OCI-LY1 (cell line): ENCODE results near the gene POLDIP2.

Experiments
- CTCF ChIP-seq: fragments of 200-600 bp; sonication (generic), shearing (Covaris generic); IDR thresholded peaks from 2 replicates; pipeline ENCODE4 v1.5.1; 2017; ENCODE audit warnings: mild to moderate bottlenecking, antibody characterized with exemption, low read length, moderate library complexity, mixed read lengths
- EZH2 ChIP-seq: fragments of 200-600 bp; sonication (generic), shearing (Covaris generic); IDR thresholded peaks from 2 replicates; pipeline ENCODE4 v1.8.0; 2017; ENCODE audit warnings: borderline replicate concordance, mixed run types, mild to moderate bottlenecking, antibody characterized with exemption, low read length, moderate library complexity, mixed read lengths

DNA sequence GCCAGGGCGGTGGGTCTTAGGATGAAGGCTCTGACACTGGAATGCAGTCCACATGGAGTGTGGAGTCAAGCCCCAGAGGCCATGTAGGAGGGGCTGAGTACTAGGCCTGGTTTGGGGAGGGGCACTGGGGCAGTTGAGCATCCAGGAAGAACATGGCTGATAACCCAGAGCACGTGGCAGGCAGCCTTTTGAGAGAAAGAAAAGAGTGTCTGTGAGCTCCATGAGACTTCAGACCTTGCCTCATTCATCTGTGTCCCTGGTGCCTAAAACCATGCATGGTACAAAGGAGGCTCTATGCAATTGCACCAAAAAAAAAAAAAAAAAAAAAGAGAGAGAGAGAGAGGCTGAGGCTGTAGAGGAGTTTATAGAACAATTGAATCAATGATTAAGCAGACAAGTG is 34.1 kb upstream of the POLDIP2 start:
- TF ChIP-seq CTCF (no peak), EZH2 (no peak)
